Stimulated activated CD4-positive, alpha-beta T cell treated with anti-CD3 and anti-CD28 coated beads, Interleukin-1b, Interleukin-23, amount 100 ng/mL, for 4 hours (primary cell): ENCODE results near the gene CDC42.

Experiments used
- DNase-seq, 2 donors: peaks; one replicate each; pipeline ENCODE4 v3.0.0-alpha.2; 2020; ENCODE audit warnings: low read depth in 2 of 2

Gene CDC42

GRCh38 chr1:22108339-22109105, 56.0 kb downstream of the CDC42 start:
- no peak for DNase-seq

GRCh38 chr1:22110016-22110415, 57.5 kb downstream of the CDC42 start:
- no peak for DNase-seq

DNA sequence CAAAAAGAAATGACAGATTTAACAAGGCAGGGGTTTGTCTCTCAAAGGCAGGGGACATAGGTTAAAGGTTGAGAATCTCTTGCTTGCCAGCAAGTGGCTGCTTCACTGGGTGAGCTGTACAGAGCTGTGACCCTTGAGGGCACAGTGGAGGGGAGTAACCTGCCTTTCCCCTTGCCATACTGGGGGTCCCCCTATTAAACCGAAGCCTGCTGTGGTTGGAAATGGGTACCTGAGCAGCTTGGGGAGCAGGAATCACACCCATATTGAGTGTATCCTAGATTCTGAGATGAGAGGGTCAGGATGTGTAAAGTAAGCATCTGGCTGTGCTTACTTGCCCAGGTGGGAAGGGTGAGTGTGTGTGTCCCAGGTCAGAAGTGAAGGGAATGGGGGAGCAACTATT, 58.6 kb downstream of the CDC42 start:
- DNase-seq, result no peak

GRCh38 chr1:22111620-22112019, 59.1 kb downstream of the CDC42 start:
- no peak for DNase-seq

- DNase-seq, result no peak
These were observed 60.0 kb downstream of the CDC42 start for GRCh38 chr1:22112554-22112953.

DNA sequence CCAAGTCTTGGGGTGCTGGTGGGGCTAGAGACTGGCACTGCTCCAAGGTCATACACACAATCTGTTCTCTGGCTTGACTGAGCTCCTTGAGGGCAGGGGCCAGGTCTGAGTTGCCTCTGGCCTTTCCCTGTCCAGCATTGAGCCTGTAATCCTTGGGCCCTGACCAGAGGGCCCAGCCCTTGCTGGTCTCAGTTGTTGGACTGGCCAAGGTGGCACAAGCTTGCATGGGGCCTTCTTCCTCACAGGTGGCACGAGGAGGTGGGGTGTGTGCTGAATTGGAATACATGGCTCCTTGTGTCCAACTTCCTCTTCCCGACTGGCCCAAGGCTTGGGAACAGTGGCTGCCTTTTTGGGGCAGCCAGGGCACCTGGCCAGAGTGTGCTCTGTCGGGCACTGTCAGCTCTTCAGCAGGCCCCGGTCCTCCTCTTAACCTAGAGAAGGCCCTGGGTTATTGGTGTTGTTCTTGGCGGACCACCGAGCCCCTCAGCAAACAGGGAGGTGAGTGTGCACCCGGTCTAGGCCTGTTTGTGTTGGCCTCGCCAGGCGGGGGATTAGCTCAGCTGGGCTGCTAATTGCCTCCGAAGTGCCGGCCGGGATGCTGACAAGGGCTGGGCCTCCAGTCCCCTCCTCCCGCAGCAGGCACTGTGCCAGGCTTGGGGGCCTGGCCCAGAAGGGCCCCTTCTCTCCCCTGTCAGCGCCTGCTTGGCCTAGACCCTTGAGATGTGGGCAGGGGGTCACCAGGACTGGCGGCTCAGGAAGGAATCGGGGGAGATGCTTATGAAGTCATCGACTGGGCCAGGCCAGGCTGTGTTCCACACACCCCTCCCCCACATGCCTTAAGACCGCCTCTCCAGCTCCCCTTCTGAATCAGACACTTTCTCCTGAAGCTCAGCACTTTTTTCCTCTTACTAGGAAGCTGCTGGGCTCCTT, 61.8 kb downstream of the CDC42 start:
- DNase-seq, result no peak

GRCh38 chr1:22115286-22115685, 62.8 kb downstream of the CDC42 start:
- no peak for DNase-seq

- DNase-seq, result no peak
These were observed 64.7 kb downstream of the CDC42 start for GRCh38 chr1:22117238-22117637.

DNA sequence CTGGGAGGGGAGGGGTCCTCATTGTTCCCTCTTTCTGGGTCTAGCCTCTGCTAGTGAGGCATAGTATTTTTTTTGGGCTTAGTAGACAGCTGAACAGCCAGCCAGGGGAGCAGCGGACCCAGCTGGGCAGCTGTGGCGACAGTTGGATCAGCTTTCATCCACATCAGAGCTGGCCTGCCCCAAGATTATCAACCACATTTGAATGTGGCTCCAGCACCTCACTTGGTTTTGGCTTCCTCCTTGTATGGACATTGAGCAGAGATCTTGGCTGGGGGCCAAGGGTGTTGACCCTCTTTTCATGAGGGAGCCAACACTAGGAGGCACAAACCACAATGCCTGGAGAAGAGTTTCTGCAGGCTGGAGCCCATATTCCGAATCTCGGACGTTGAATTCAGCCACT, 65.3 kb downstream of the CDC42 start:
- no peak for DNase-seq

DNA sequence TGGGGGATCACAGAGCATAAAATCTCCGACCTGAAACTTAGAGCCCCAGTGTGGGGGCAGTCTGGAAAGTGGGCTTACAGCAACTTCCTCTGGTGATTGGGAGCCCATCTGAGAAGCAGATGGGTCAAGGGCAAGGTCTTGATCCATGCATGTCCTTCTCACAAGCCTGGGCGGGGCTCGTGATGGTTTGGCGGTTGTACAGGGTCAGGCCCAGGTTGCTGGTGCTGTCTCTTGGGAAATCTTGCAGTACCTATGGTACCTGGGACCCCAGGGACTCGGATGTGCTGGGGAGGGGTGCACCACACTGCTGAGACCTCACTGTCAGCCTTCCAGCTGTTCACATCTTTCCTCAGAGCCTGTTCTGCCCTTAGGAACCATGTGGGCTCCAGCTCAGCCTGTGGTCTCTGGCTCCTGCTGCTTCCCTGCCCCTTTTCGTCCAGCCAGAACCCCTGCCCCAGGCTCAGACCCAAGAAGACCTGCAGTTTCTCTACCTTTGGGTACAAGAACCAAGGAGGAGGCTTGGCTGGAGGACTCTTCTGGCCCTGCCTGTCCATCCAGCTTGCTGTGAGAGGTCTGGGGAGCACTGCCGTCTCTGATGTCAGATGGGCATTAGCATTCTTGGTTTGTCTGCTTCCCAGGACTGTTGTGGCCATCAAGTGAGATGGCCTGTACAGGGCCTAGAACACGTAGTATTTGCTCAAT, 65.9 kb downstream of the CDC42 start:
- no peak for DNase-seq

GRCh38 chr1:22119626-22120468, 67.3 kb downstream of the CDC42 start:
- DNase-seq, result no peak

GRCh38 chr1:22120469-22120790, 67.9 kb downstream of the CDC42 start:
- DNase-seq, result no peak

GRCh38 chr1:22121421-22121911, 69.0 kb downstream of the CDC42 start:
- DNase-seq, result no peak

DNA sequence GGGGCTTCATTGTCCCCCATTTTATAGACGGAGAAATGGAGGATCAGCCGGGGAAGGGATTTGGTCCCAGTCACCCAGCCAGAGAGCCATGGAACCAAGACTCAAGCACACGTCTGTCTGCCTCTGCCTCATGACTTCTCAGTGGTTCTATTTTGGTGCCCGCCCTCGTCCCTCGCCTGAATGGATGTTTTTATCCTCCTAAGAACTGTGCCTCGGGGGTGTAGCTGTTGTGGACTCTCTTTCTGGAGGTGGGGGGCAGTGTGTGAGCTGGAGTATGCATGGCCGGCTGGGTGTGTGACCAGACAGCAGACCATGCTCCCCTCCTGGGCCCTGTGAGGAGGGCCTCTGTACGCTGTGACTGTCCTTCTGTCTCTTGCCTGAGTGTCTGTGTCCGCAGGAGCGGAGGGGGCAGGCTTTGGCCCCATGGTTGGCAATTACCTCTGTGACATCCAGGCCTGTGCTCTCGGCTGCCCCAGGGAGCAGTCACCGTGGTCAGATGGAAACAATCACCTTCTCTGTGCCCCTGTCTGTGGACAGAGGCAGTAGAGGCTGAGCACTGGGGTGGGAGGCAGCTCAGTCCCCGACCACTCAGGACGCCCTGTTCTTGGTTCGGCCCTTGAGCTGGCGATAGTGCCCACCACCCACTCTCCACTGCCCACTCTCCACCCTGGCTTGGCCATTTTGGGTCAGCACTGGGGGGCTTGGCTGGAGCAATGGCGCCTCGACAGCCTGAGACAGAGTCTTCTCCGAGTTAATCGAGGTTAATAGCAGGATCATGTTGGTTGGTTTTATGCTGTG, 70.0 kb downstream of the CDC42 start:
- DNase-seq, result no peak

- no peak for DNase-seq
These were observed 70.5 kb downstream of the CDC42 start for GRCh38 chr1:22123071-22123390.

GRCh38 chr1:22123901-22124404, 71.4 kb downstream of the CDC42 start:
- no peak for DNase-seq

- DNase-seq, result no peak
These were observed 72.2 kb downstream of the CDC42 start for GRCh38 chr1:22124592-22125229.

GRCh38 chr1:22126531-22126930, 74.0 kb downstream of the CDC42 start:
- DNase-seq, result no peak

GRCh38 chr1:22127248-22127647, 74.7 kb downstream of the CDC42 start:
- no peak for DNase-seq

- no peak for DNase-seq
These were observed 75.2 kb downstream of the CDC42 start for GRCh38 chr1:22127731-22128130.
